Medulla oblongata (tissue), 1 donor: ENCODE measurements around the gene KRT8.
"Not testable (repeated sequence)": the region's sequence is repeated elsewhere in the genome, so short reads cannot be mapped to it uniquely, and the experiment has no call there.

Experiments used
- DNase-seq: peaks from one replicate; pipeline ENCODE4 v3.0.0-alpha.2; 2015; ENCODE audit errors: extremely low spot score

KRT8 gene

GRCh38 chr12:52874573-52875435, 30.1 kb downstream of the KRT8 start:
- DNase-seq: no peak

GRCh38 chr12:52873832-52874572, 30.9 kb downstream of the KRT8 start:
- DNase-seq: no peak

GRCh38 chr12:52873513-52873831, 31.4 kb downstream of the KRT8 start:
- no peak for DNase-seq

- no peak for DNase-seq
These were observed 32.1 kb downstream of the KRT8 start for GRCh38 chr12:52872644-52873389.

GRCh38 chr12:52871291-52872039, 33.4 kb downstream of the KRT8 start:
- DNase-seq: no peak

GRCh38 chr12:52870361-52871290, 34.2 kb downstream of the KRT8 start:
- peak; percentile 58 for DNase-seq

DNA sequence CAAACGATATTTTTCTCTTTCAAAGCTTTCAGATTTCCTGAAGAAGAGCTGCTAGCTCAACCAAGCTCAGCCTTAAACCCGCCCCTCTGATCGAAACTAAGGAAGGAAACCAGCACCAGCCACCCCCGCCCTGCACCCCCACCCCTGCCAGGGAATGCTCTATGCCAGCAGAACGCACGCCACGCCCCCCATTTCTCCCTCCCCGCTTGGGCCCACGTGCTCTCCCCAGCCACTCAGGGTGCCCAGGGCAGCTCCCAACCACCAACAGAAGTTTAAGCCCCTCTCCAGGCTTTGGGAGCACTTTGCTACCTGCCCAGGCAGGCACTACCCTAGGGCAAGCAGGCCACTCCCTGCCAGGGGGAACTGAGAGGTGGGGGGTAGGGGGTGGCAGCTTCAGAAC, 37.2 kb downstream of the KRT8 start:
- no peak for DNase-seq

DNA sequence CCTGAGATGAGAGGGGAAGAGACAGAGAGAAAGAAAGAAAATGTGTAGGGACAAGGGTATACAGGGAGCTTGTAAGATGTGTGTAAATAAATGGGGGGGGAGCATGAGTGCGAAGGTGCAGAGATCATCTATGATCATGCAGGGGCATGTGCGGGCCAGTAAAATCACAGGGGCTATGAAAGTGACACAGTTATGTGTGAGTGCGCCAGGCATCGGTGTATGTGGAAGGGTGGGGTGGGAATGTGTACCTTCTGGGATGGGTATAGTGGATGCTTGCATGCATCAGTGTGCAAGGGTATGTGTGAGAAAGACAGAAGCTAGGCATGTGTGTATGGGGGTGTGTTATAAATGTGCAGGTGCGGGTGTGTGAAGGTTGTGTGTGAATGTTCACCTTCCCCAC, 37.7 kb downstream of the KRT8 start:
- DNase-seq: no peak

DNA sequence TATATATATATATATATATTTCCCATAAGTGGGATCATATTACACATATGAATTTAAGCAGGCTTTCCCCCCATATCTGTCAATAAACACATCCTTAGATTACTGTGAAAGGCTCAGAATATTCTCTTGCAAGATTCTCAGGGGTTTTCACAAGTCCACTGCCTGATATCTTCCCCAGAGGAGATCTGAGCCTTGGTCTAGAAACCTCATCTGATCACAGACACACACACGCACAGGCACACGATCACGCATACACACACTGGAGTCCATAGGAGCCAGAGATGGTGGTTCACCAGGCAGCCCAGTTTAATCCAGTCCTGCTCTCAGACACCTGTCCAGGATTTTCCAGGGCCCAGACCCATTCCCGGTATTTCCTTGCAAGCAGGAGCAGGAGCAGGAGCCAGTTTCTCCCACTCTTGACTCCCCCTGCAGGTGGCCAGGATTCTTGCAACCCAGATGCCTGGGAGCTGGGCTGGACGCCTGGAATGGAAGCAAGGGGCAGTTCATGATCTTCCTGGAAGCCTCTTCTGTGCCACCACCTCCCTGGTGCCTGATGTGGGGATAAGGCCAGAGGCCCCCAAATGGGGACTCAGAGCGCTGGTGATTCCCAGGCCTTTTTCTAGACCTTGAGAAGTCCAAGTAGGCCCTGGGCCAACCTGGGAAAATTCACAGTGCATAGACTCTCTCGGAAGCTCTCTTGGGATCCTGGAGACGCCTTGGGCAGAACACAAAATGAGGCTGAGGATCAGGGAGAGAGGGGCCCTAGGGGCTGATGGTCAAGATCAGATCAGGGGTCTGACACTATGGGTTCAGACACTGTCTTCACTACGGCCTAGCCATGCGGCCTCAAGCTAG, 39.6 kb downstream of the KRT8 start:
- DNase-seq: peak; percentile 70

DNA sequence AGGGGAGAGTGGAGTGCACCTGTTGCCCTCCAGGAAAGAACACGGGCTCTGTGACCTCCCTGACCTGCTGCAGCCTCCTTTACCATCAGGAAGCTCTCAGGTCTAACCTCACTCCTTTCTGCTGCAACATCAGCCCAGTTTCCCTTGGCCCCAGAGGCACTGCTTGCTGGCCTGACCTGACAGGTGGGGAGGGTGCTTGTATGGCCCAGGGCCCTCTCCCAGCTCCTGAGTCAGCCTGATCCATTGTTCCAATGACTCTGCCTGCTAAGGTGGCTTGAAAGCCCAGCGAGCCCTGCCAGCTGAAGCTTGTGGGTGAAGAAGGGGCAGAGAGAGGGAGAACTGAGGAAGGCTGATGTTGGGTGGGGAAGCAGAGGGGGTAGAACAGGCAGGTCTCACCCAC, 42.9 kb downstream of the KRT8 start:
- DNase-seq: no peak

DNA sequence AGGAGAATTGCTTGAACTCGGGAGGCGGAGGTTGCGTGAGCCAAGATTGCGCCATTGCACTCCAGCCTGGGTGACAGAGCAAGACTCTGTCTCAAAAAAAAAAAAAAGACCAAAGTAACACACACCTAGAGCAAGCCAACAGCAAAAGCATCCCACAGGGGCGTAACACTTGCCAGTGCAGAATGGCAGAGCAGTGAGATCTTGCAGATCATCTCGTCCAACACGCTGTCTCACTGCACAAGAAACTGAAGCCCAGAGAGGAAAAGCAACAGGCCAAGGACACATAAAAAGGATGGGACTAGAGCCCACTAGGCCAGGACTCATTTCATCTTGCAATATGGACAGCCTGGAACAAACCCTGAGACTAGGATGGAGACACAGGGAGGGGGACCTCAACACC, 43.4 kb downstream of the KRT8 start:
- DNase-seq: no peak

DNA sequence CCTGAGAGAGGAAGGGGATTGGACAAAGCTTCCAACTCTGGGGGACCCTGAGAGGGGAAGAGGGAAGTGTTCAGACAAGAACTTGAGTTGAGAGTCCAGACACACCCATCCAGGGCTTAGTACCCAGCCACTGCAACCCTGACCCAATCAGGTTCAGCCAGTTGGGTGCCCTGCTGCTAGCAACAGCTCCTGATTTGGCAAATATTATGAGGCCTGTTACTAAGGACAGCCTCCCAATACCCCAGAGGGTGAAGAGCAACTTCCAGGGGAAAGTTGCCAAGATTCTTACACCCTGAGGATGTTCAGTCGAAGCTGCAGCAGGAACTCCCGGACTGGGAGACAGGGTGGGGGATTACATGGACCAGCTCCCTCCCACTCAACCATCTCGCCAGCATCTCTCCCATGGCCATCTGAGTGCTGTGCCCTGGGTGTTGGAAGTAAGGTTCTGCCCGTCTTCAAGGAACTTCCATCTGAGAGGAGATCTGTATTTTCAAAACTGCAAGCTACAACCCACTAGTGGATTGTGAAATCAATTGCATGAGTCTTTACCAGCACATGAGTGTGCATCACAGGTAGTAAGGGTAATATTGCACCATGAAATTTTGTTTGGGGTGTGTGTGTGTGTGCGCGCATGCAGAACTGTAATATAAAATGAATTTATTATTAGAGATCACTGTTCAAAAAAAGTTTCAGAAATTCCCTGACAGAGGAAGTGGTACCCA, 44.6 kb downstream of the KRT8 start:
- DNase-seq: no peak

- DNase-seq: no peak
These were observed 47.4 kb downstream of the KRT8 start for GRCh38 chr12:52857500-52857899.

- DNase-seq: no peak
These were observed 48.1 kb downstream of the KRT8 start for GRCh38 chr12:52856787-52857186.

DNA sequence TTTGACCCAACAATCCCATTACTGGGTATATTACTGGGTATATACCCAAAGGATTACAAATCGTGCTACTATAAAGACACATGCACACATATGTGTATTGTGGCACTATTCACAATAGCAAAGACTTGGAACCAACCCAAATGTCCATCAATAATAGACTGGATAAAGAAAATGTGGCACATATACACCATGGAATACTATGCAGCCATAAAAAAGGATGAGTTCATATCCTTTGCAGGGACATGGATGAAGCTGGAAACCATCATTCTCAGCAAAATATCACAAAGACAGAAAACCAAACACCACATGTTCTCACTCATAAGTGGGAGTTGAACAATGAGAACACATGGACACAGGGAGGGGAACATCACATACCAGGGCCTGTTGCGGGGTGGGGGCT, 48.8 kb downstream of the KRT8 start:
- DNase-seq: not testable (repeated sequence)

DNA sequence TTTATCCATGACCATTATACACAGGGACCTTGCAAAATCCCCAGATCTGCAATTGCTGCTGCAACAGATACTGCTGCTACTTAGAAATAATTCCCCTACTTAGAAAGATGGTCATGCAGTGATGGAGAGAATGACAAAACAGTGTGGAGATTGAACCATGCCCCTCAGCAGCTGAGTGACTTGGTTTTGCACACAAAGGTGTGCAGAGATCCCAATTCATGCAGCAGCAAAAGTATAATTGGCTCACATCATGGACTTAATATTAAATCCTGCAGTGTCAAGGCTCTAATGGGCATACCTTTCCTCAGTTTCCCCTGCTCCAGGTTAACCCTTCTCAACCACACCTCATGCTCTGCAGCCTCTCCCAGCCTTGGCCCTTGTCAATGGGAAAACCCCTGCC, 53.1 kb downstream of the KRT8 start:
- DNase-seq: no peak

- no peak for DNase-seq
These were observed 54.2 kb downstream of the KRT8 start for GRCh38 chr12:52850681-52851080.

- DNase-seq: no peak
These were observed 55.4 kb downstream of the KRT8 start for GRCh38 chr12:52849511-52849910.

GRCh38 chr12:52848661-52849255, 56.1 kb downstream of the KRT8 start, which contains the start of gene KRT78:
TSS of gene KRT78 (minus strand) at chr12:52848994. CDS start at chr12:52848930, 64 bp downstream.
- DNase-seq: no peak
